Small intestine (tissue), 7 donors: ENCODE data around the gene SBSN. TPM values are rescaled to one million over a fixed set of nuclear protein-coding genes. Genes with fewer than 3 reads are reported as not detected.
"Not testable (repeated sequence)": the region's sequence is repeated elsewhere in the genome, so short reads cannot be mapped to it uniquely, and the experiment has no call there.

Experiments
- DNase-seq, 2 donors: peaks; one replicate each; pipeline versions ENCODE4 v3.0.0 to v3.0.0-alpha.2; 2013
- FAIRE-seq: peaks from 2 replicates; lab custom pipeline; 2012; peaks lifted over from hg19 to GRCh38; lab: Jason Lieb, UNC
- H3K27ac ChIP-seq, 3 donors: one replicate each; pipeline ENCODE4 v1.5.1; 2013; ENCODE audit warnings: low read length in 2 of 3, mild to moderate bottlenecking in 2 of 3, control low read depth in 1 of 3, inconsistent platforms in 1 of 3, low read depth in 1 of 3, moderate library complexity in 1 of 3
- H3K27me3 ChIP-seq, 3 donors: one replicate each; pipeline ENCODE4 v1.6.1; 2013; ENCODE audit warnings: low read length in 3 of 3, inconsistent platforms in 1 of 3; ENCODE audit not compliant: control insufficient read depth in 3 of 3, insufficient read depth in 3 of 3
- H3K36me3 ChIP-seq, 3 donors: one replicate each; pipeline ENCODE4 v1.6.1; 2013; ENCODE audit warnings: low read length in 3 of 3, inconsistent platforms in 1 of 3, low read depth in 1 of 3, mild to moderate bottlenecking in 1 of 3, moderate library complexity in 1 of 3; ENCODE audit not compliant: control insufficient read depth in 3 of 3, insufficient read depth in 2 of 3
- H3K4me1 ChIP-seq, 3 donors: one replicate each; pipeline ENCODE4 v1.6.1; 2013; ENCODE audit warnings: low read length in 2 of 3, inconsistent platforms in 1 of 3, low read depth in 1 of 3, mild to moderate bottlenecking in 1 of 3, moderate library complexity in 1 of 3; ENCODE audit not compliant: control insufficient read depth in 3 of 3, insufficient read depth in 2 of 3
- H3K4me3 ChIP-seq, 3 donors: one replicate each; pipeline ENCODE4 v1.5.1; 2013; ENCODE audit warnings: low read length in 3 of 3, control low read depth in 1 of 3, inconsistent platforms in 1 of 3, low read depth in 1 of 3, mild to moderate bottlenecking in 1 of 3, moderate library complexity in 1 of 3
- H3K9me3 ChIP-seq, 2 donors: one replicate each; pipeline ENCODE4 v1.6.1; 2013; ENCODE audit warnings: low read depth in 1 of 2, low read length in 1 of 2; ENCODE audit not compliant: control insufficient read depth in 2 of 2, insufficient read depth in 1 of 2
- WGBS, 3 donors: extraction: QIAGEN DNeasy Blood & Tissue Kit; methylation state at CpG; one replicate each; pipeline ENCODE4 v1.1.7; 2013; 5-methylcytosine and 5-hydroxymethylcytosine counted together
- polyA plus RNA-seq, 4 donors: library from polyadenylated mRNA; stranded (reverse) in 3 of 4; unstranded in 1 of 4; fragments of 200-250 nt in 3 of 4; fragments of 120-200 nt in 1 of 4; gene quantifications; one replicate each; pipeline versions ENCODE4 v1.2.1 to v1.2.3, GENCODE V29; 2013
- donor health status: healthy with polysubstance abuse.
- donor health status: control.
- donor health status: control.
- donor health status: Bipolar disorder and iron deficiency.
- donor health status: healthy.

SBSN gene
- polyA plus RNA-seq, 4 donors = 0.07 to 1.8 (median 0.54) TPM; not detected in 1

GRCh38 chr19:35486268-35486708 lies 41.8 kb downstream of the SBSN start:
- no peak overlapping the region for H3K4me3 ChIP-seq
- DNase-seq (peak in 1 of 2 donors; percentile 16), FAIRE-seq (no peak)
- peaks cover 0 to 3% (median 0%) of the 10 kb centered on the region in 3 donors for H3K27me3 ChIP-seq
- 29 to 62% (median 40%) methylated on average over 3 of the region's 3 CpGs for WGBS, 3 donors
- H3K4me1 ChIP-seq = peaks cover 0 to 16% (median 0%) of the 10 kb centered on the region in 3 donors
- H3K9me3 ChIP-seq = no peaks in the 10 kb centered on the region
- H3K36me3 ChIP-seq = no peaks in the 10 kb centered on the region
- H3K27ac ChIP-seq = no peak overlapping the region

- Histone ChIP-seq H3K27ac (no peak overlapping the region), H3K36me3 (no peaks in the 10 kb centered on the region), H3K4me1 (peaks cover 0 to 16% (median 0%) of the 10 kb centered on the region in 3 donors), H3K9me3 (no peaks in the 10 kb centered on the region), H3K27me3 (no peaks in the 10 kb centered on the region), H3K4me3 (no peak overlapping the region)
- no peak for DNase-seq
- WGBS, 3 donors = 65 to 87% (median 79%) methylated on average over 7 of the region's 7 CpGs
- no peak for FAIRE-seq
Observed at GRCh38 chr19:35484252-35485036, 43.7 kb downstream of the SBSN start.

GRCh38 chr19:35483089-35483488 lies 45.0 kb downstream of the SBSN start:
- no peaks in the 10 kb centered on the region for H3K27me3 ChIP-seq
- DNase-seq = no peak
- FAIRE-seq = no peak
- H3K4me1 ChIP-seq = peaks cover 0 to 16% (median 0%) of the 10 kb centered on the region in 3 donors
- no peak overlapping the region for H3K27ac ChIP-seq
- 80 to 90% (median 80%) methylated on average over 5 of the region's 5 CpGs for WGBS, 3 donors
- H3K9me3 ChIP-seq = no peaks in the 10 kb centered on the region
- H3K4me3 ChIP-seq = no peak overlapping the region
- no peaks in the 10 kb centered on the region for H3K36me3 ChIP-seq

- Histone ChIP-seq H3K4me1 (no peaks in the 10 kb centered on the region), H3K27ac (no peak overlapping the region), H3K9me3 (no peaks in the 10 kb centered on the region), H3K36me3 (no peaks in the 10 kb centered on the region), H3K27me3 (no peaks in the 10 kb centered on the region), H3K4me3 (no peak overlapping the region)
- WGBS, 3 donors = 23 to 65% (median 34%) methylated on average over 21 of the region's 21 CpGs
- no peak for DNase-seq
- FAIRE-seq = no peak
Observed at GRCh38 chr19:35478794-35479677, 49.1 kb downstream of the SBSN start.

GRCh38 chr19:35476149-35476548 lies 52.0 kb downstream of the SBSN start:
- H3K4me1 ChIP-seq = no peaks in the 10 kb centered on the region
- H3K27ac ChIP-seq = no peak overlapping the region
- FAIRE-seq (no peak), DNase-seq (no peak)
- H3K9me3 ChIP-seq = no peaks in the 10 kb centered on the region
- H3K27me3 ChIP-seq = no peaks in the 10 kb centered on the region
- no peak overlapping the region for H3K4me3 ChIP-seq
- WGBS, 3 donors = 64 to 78% (median 69%) methylated on average over 4 of the region's 4 CpGs
- H3K36me3 ChIP-seq = no peaks in the 10 kb centered on the region

GRCh38 chr19:35474594-35474993 lies 53.5 kb downstream of the SBSN start:
- not testable (repeated sequence) for H3K4me3 ChIP-seq, FAIRE-seq

GRCh38 chr19:35474104-35474503 lies 54.0 kb downstream of the SBSN start:
- H3K9me3 ChIP-seq = no peaks in the 10 kb centered on the region
- FAIRE-seq (no peak), DNase-seq (no peak)
- WGBS, 3 donors = 92 to 94% (median 93%) methylated on average over 14 of the region's 14 CpGs
- no peaks in the 10 kb centered on the region for H3K27me3 ChIP-seq
- no peaks in the 10 kb centered on the region for H3K4me1 ChIP-seq
- H3K36me3 ChIP-seq = no peaks in the 10 kb centered on the region
- no peak overlapping the region for H3K4me3 ChIP-seq
- H3K27ac ChIP-seq = no peak overlapping the region

More at GRCh38 chr19:35474594-35474993, 53.5 kb downstream of the SBSN start:
- not testable (repeated sequence) for H3K27ac ChIP-seq, H3K4me1 ChIP-seq, H3K36me3 ChIP-seq, H3K27me3 ChIP-seq, H3K9me3 ChIP-seq, DNase-seq
- WGBS, 3 donors = 84 to 96% (median 95%) methylated on average over 7 of the region's 7 CpGs
